SK-N-SH treated with all-trans-retinoic acid at 6 μM for 48 hours (cell line): ENCODE data around the gene PTDSS2.

Experiments used
- ATAC-seq: fragments of 200-7000 bp; cut with Tn5 transposase; 3 replicates; pipeline ENCODE4 v1.9.1; 2020; ENCODE audit warnings: mild to moderate bottlenecking, moderate library complexity
- ARNTL ChIP-seq: fragments of 450-650 bp; formaldehyde crosslinking; IDR thresholded peaks from 2 replicates; pipeline ENCODE4 v1.5.0; 2020; ENCODE audit warnings: low read depth, mild to moderate bottlenecking, moderate library complexity, borderline replicate concordance
- BACH2 ChIP-seq: fragments of 250-450 bp; sonication (Bioruptor Pico); IDR thresholded peaks from 2 replicates; pipeline ENCODE4 v1.9.0; 2021; ENCODE audit warnings: mild to moderate bottlenecking, borderline replicate concordance
- CSDC2 ChIP-seq: fragments of 250-450 bp; sonication (Bioruptor Pico); IDR thresholded peaks from 2 replicates; pipeline ENCODE4 v1.5.0; 2020; ENCODE audit warnings: mild to moderate bottlenecking, moderate library complexity
- CSRNP3 ChIP-seq: fragments of 250-450 bp; sonication (Bioruptor Pico); IDR thresholded peaks from 2 replicates; pipeline ENCODE4 v1.5.1; 2021; ENCODE audit warnings: mild to moderate bottlenecking, moderate library complexity
- ESRRG ChIP-seq: fragments of 250-450 bp; sonication (Bioruptor Pico); IDR thresholded peaks from 2 replicates; pipeline ENCODE4 v1.6.1; 2021; ENCODE audit warnings: mild to moderate bottlenecking
- ISL1 ChIP-seq: fragments of 250-450 bp; sonication (Bioruptor Pico); IDR thresholded peaks from 2 replicates; pipeline ENCODE4 v2.1.2; 2022; ENCODE audit warnings: mild to moderate bottlenecking, moderate library complexity
- PATZ1 ChIP-seq: fragments of 250-450 bp; sonication (Bioruptor Pico); IDR thresholded peaks from 2 replicates; pipeline ENCODE4 v1.8.0; 2020; ENCODE audit warnings: mild to moderate bottlenecking, moderate library complexity, borderline replicate concordance
- POU6F1 ChIP-seq: fragments of 250-450 bp; sonication (Bioruptor Pico); IDR thresholded peaks from 2 replicates; pipeline ENCODE4 v1.8.0; 2021; ENCODE audit warnings: low read depth, mild to moderate bottlenecking, moderate library complexity, borderline replicate concordance
- PPARA ChIP-seq: fragments of 250-450 bp; sonication (Bioruptor Pico); IDR thresholded peaks from 2 replicates; pipeline ENCODE4 v1.5.0; 2020; ENCODE audit warnings: mild to moderate bottlenecking, borderline replicate concordance
- TCF4 ChIP-seq: fragments of 250-450 bp; sonication (Bioruptor Pico); IDR thresholded peaks from 2 replicates; pipeline ENCODE4 v1.8.0; 2021; ENCODE audit warnings: mild to moderate bottlenecking, moderate library complexity, borderline replicate concordance
- ZC3H10 ChIP-seq: fragments of 250-450 bp; sonication (Bioruptor Pico); IDR thresholded peaks from 2 replicates; pipeline ENCODE4 v1.5.1; 2021; ENCODE audit warnings: mild to moderate bottlenecking, moderate library complexity
- ZFP3 ChIP-seq: fragments of 250-450 bp; sonication (Bioruptor Pico); IDR thresholded peaks from 2 replicates; pipeline ENCODE4 v1.5.0; 2020; ENCODE audit warnings: mild to moderate bottlenecking, moderate library complexity
- ZNF565 ChIP-seq: fragments of 450-650 bp; formaldehyde crosslinking; conservative IDR thresholded peaks from 2 replicates; pipeline ENCODE4 v1.5.0; 2020; ENCODE audit warnings: low read depth, mild to moderate bottlenecking, moderate library complexity
- ZNF70 ChIP-seq: fragments of 450-650 bp; formaldehyde crosslinking; IDR thresholded peaks from 2 replicates; pipeline ENCODE4 v1.5.0; 2020; ENCODE audit warnings: mild to moderate bottlenecking, moderate library complexity
- ZNF8 ChIP-seq: fragments of 450-650 bp; formaldehyde crosslinking; IDR thresholded peaks from 2 replicates; pipeline ENCODE4 v1.5.0; 2020; ENCODE audit warnings: mild to moderate bottlenecking, moderate library complexity
- TF ChIP-seq, protein P1 (sequence below): fragments of 250-450 bp; sonication (Bioruptor Pico); IDR thresholded peaks from 2 replicates; pipeline ENCODE4 v1.5.1; 2020; ENCODE audit warnings: low read depth, mild to moderate bottlenecking, moderate library complexity
- TF ChIP-seq, protein P2 (sequence below): fragments of 250-450 bp; sonication (Bioruptor Pico); IDR thresholded peaks from 2 replicates; pipeline ENCODE4 v1.5.0; 2020; ENCODE audit warnings: mild to moderate bottlenecking, moderate library complexity

PTDSS2 gene

GRCh38 chr11:473415-473814 lies 23.3 kb downstream of the PTDSS2 start:
- no peak; the same call in 2 of the 3 replicates for ATAC-seq

DNA sequence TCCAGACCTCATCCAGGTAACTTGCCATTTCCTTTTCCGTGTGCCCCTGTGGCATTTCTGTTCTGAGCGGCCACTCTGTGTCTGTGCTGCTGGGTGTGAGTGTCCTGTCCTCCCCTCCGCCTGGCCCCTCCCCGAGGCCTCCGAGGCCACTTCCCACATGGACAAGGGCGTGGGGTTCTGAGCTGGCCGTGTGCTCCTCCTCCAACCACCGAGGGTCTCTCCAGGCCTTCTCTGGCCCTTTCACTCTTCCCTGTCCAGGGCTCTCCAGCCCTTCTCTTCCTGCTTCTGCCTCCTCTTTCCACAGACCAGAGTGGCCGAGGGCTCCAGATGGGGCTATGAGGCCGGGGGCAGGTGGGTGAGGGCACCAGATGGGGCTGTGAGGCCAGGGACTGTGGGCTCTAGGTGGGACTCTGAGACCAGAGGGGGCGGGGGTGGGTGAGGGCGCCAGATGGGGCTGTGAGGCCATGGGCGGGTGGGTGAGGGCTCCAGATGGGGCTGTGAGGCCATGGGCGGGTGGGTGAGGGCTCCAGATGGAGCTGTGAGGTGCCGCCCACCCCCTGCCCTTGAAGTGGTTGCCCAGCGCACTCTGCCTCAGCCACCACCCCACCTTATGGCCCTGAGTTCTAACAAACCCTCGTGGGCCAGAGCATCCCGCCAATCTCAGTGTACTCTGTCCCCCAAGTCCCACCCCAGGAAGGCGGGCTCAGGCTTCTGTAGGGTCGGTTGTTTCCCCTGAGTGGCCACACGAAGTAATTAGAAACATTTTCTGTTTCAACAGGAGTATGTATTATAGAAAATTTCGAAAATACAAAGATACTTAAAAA lies 24.1 kb downstream of the PTDSS2 start:
- no peak for TF ChIP-seq ARNTL (CRISPR knock-in tag)
- TF ChIP-seq CSRNP3: no peak
- no peak for TF ChIP-seq ISL1
- TF ChIP-seq BACH2 (CRISPR knock-in tag): no peak
- TF ChIP-seq CSDC2 (CRISPR knock-in tag): no peak
- TF ChIP-seq, protein P1, sequence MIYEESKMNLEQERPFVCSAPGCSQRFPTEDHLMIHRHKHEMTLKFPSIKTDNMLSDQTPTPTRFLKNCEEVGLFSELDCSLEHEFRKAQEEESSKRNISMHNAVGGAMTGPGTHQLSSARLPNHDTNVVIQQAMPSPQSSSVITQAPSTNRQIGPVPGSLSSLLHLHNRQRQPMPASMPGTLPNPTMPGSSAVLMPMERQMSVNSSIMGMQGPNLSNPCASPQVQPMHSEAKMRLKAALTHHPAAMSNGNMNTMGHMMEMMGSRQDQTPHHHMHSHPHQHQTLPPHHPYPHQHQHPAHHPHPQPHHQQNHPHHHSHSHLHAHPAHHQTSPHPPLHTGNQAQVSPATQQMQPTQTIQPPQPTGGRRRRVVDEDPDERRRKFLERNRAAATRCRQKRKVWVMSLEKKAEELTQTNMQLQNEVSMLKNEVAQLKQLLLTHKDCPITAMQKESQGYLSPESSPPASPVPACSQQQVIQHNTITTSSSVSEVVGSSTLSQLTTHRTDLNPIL (CRISPR knock-in tag): no peak
- TF ChIP-seq ZFP3 (CRISPR knock-in tag): no peak
- no peak for TF ChIP-seq ZNF70 (CRISPR knock-in tag)
- no peak for TF ChIP-seq PPARA (CRISPR knock-in tag)
- TF ChIP-seq ESRRG (CRISPR knock-in tag): no peak
- TF ChIP-seq ZNF8 (CRISPR knock-in tag): no peak
- no peak for TF ChIP-seq ZC3H10 (CRISPR knock-in tag)
- TF ChIP-seq, protein P2, sequence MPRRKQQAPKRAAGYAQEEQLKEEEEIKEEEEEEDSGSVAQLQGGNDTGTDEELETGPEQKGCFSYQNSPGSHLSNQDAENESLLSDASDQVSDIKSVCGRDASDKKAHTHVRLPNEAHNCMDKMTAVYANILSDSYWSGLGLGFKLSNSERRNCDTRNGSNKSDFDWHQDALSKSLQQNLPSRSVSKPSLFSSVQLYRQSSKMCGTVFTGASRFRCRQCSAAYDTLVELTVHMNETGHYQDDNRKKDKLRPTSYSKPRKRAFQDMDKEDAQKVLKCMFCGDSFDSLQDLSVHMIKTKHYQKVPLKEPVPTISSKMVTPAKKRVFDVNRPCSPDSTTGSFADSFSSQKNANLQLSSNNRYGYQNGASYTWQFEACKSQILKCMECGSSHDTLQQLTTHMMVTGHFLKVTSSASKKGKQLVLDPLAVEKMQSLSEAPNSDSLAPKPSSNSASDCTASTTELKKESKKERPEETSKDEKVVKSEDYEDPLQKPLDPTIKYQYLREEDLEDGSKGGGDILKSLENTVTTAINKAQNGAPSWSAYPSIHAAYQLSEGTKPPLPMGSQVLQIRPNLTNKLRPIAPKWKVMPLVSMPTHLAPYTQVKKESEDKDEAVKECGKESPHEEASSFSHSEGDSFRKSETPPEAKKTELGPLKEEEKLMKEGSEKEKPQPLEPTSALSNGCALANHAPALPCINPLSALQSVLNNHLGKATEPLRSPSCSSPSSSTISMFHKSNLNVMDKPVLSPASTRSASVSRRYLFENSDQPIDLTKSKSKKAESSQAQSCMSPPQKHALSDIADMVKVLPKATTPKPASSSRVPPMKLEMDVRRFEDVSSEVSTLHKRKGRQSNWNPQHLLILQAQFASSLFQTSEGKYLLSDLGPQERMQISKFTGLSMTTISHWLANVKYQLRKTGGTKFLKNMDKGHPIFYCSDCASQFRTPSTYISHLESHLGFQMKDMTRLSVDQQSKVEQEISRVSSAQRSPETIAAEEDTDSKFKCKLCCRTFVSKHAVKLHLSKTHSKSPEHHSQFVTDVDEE (CRISPR knock-in tag): no peak
- TF ChIP-seq POU6F1 (CRISPR knock-in tag): no peak
- no peak for TF ChIP-seq PATZ1 (CRISPR knock-in tag)
- ATAC-seq: no peak

More at GRCh38 chr11:473415-473814, 23.3 kb downstream of the PTDSS2 start:
- TF ChIP-seq ZNF70 (CRISPR knock-in tag): no peak
- TF ChIP-seq, protein P2 (CRISPR knock-in tag): no peak
- no peak for TF ChIP-seq TCF4 (CRISPR knock-in tag)
- no peak for TF ChIP-seq ISL1
- TF ChIP-seq BACH2 (CRISPR knock-in tag): no peak
- TF ChIP-seq ZNF565 (CRISPR knock-in tag): no peak
